H9 (cell line): ENCODE results near the gene LRMDA. TPM values are rescaled to one million over a fixed set of nuclear protein-coding genes. Genes with fewer than 3 reads are reported as not detected.

Experiments
- DNase-seq: peaks from one replicate; pipeline ENCODE4 v3.0.0-alpha.2; 2017
- H2AFZ ChIP-seq: one replicate; pipeline ENCODE4 v1.6.1; 2013; ENCODE audit warnings: mild to moderate bottlenecking, low read length, control low read depth, moderate library complexity
- H2AK5ac ChIP-seq: 2 replicates; pipeline ENCODE4 v1.6.1; 2013; ENCODE audit warnings: low read length, control low read depth, mixed read lengths; ENCODE audit not compliant: insufficient read length
- H2BK120ac ChIP-seq: one replicate; pipeline ENCODE4 v1.6.1; 2013; ENCODE audit warnings: low read depth, mild to moderate bottlenecking, low read length, control low read depth, inconsistent platforms; ENCODE audit not compliant: poor library complexity, severe bottlenecking
- H2BK12ac ChIP-seq: 2 replicates; pipeline ENCODE4 v1.6.1; 2013; ENCODE audit warnings: low read length, control low read depth, mixed read lengths, low read depth; ENCODE audit not compliant: insufficient read length
- H2BK15ac ChIP-seq: 2 replicates; pipeline ENCODE4 v1.6.1; 2013; ENCODE audit warnings: low read depth, low read length, control low read depth
- H2BK20ac ChIP-seq: one replicate; pipeline ENCODE4 v1.6.1; 2013; ENCODE audit warnings: low read depth, mild to moderate bottlenecking, low read length, control low read depth, inconsistent platforms; ENCODE audit not compliant: poor library complexity, severe bottlenecking
- H2BK5ac ChIP-seq: 2 replicates; pipeline ENCODE4 v1.6.1; 2013; ENCODE audit warnings: low read length, control low read depth, mixed read lengths; ENCODE audit not compliant: insufficient read length
- H3K14ac ChIP-seq: 2 replicates; pipeline ENCODE4 v1.6.1; 2013; ENCODE audit warnings: low read length, control low read depth; ENCODE audit not compliant: insufficient read depth
- H3K18ac ChIP-seq: 2 replicates; pipeline ENCODE4 v1.6.1; 2013; ENCODE audit warnings: low read depth, mild to moderate bottlenecking, mixed read lengths, low read length, control low read depth; ENCODE audit not compliant: insufficient read length
- H3K23ac ChIP-seq: 2 replicates; pipeline ENCODE4 v1.6.1; 2013; ENCODE audit warnings: low read length, control low read depth, mixed read lengths, low read depth; ENCODE audit not compliant: insufficient read length
- H3K23me2 ChIP-seq: 2 replicates; pipeline ENCODE4 v1.6.1; 2013; ENCODE audit warnings: low read depth, mild to moderate bottlenecking, mixed read lengths, low read length, control low read depth; ENCODE audit not compliant: insufficient read length, poor library complexity, severe bottlenecking
- H3K27ac ChIP-seq: 2 replicates; pipeline ENCODE4 v1.5.1; 2013; ENCODE audit warnings: low read length, control low read depth, mixed read lengths, low read depth; ENCODE audit not compliant: insufficient read length
- H3K27me3 ChIP-seq: 2 replicates; pipeline ENCODE4 v1.6.1; 2013; ENCODE audit warnings: low read length, control low read depth, inconsistent platforms; ENCODE audit not compliant: insufficient read depth
- H3K4ac ChIP-seq: 2 replicates; pipeline ENCODE4 v1.6.1; 2013; ENCODE audit warnings: low read depth, mild to moderate bottlenecking, control low read depth, inconsistent platforms, low read length, moderate library complexity
- H3K4me1 ChIP-seq: 2 replicates; pipeline ENCODE4 v1.6.1; 2013; ENCODE audit warnings: low read length, control low read depth, inconsistent platforms; ENCODE audit not compliant: insufficient read depth
- H3K4me2 ChIP-seq: 2 replicates; pipeline ENCODE4 v1.6.1; 2013; ENCODE audit warnings: low read length, control low read depth, mixed read lengths; ENCODE audit not compliant: insufficient read length, insufficient read depth
- H3K56ac ChIP-seq: 2 replicates; pipeline ENCODE4 v1.6.1; 2013; ENCODE audit warnings: low read depth, mild to moderate bottlenecking, mixed read lengths, low read length, control low read depth; ENCODE audit not compliant: insufficient read length
- H3K79me1 ChIP-seq: 2 replicates; pipeline ENCODE4 v1.6.1; 2013; ENCODE audit warnings: low read depth, mild to moderate bottlenecking, moderate library complexity, low read length, control low read depth, inconsistent platforms; ENCODE audit not compliant: insufficient read depth, poor library complexity, severe bottlenecking
- H3K79me2 ChIP-seq: 2 replicates; pipeline ENCODE4 v1.6.1; 2013; ENCODE audit warnings: low read length, control low read depth, inconsistent platforms; ENCODE audit not compliant: insufficient read depth
- H3K9ac ChIP-seq: 2 replicates; pipeline ENCODE4 v1.6.1; 2013; ENCODE audit warnings: low read length, control low read depth, mixed read lengths; ENCODE audit not compliant: insufficient read length; ENCODE audit errors: extremely low read depth
- H3K9me3 ChIP-seq: one replicate; pipeline ENCODE4 v1.6.1; 2013; ENCODE audit warnings: low read depth, low read length, inconsistent platforms; ENCODE audit not compliant: control insufficient read depth
- H3T11ph ChIP-seq: one replicate; pipeline ENCODE4 v1.6.1; 2013; ENCODE audit warnings: mild to moderate bottlenecking, low read length, control low read depth, inconsistent platforms
- H4K20me1 ChIP-seq: one replicate; pipeline ENCODE4 v1.6.1; 2013; ENCODE audit not compliant: control insufficient read depth, insufficient read length, insufficient read depth
- H4K5ac ChIP-seq: 2 replicates; pipeline ENCODE4 v1.6.1; 2013; ENCODE audit warnings: low read depth, mild to moderate bottlenecking, mixed read lengths, low read length, control low read depth; ENCODE audit not compliant: insufficient read length
- H4K8ac ChIP-seq: replicated peaks from 2 replicates; pipeline ENCODE4 v1.6.1; 2013; ENCODE audit warnings: low read length, control low read depth, mixed read lengths, low read depth; ENCODE audit not compliant: insufficient read length
- H4K91ac ChIP-seq: 2 replicates; pipeline ENCODE4 v1.6.1; 2013; ENCODE audit warnings: low read depth, mild to moderate bottlenecking, moderate library complexity, mixed read lengths, low read length, control low read depth; ENCODE audit not compliant: insufficient read length
- H3K27ac Mint-ChIP-seq, 3 experiments: 2 replicates in 2 of 3; 3 replicates in 1 of 3; pipeline ENCODE4 v1.8.0; 2020 to 2021; ENCODE audit warnings: mixed read lengths in 3 of 3, mild to moderate bottlenecking in 1 of 3, moderate library complexity in 1 of 3
- H3K27me3 Mint-ChIP-seq: 2 replicates; pipeline ENCODE4 v1.8.0; 2021; ENCODE audit warnings: low read depth, mild to moderate bottlenecking, moderate library complexity, mixed read lengths
- H3K36me3 Mint-ChIP-seq, 3 experiments: 2 replicates in 2 of 3; 3 replicates in 1 of 3; pipeline ENCODE4 v1.8.0; 2020 to 2021; ENCODE audit warnings: low read depth in 3 of 3, mixed read lengths in 3 of 3; ENCODE audit not compliant: insufficient read depth in 1 of 3
- H3K4me1 Mint-ChIP-seq, 2 experiments: 2 replicates each; pipeline ENCODE4 v1.8.0; 2020; ENCODE audit warnings: mixed read lengths in 2 of 2
- H3K4me3 Mint-ChIP-seq, 2 experiments: 2 replicates in 1 of 2; 3 replicates in 1 of 2; pipeline ENCODE4 v1.8.0; 2020 to 2021; ENCODE audit warnings: mild to moderate bottlenecking in 2 of 2, mixed read lengths in 2 of 2, moderate library complexity in 1 of 2
- H3K9me3 Mint-ChIP-seq, 2 experiments: 2 replicates in 1 of 2; 3 replicates in 1 of 2; pipeline ENCODE4 v1.8.0; 2020; ENCODE audit warnings: mild to moderate bottlenecking in 2 of 2, mixed read lengths in 2 of 2, moderate library complexity in 1 of 2
- WGBS: extraction: QIAGEN DNeasy Blood & Tissue Kit; methylation state at CpG from one replicate; pipeline ENCODE4 v1.1.7; 2013; ENCODE audit warnings: missing lambda C conversion rate, low lambda C conversion rate, mixed read lengths; ENCODE audit not compliant: insufficient read length; ENCODE audit errors: extremely low coverage; 5-methylcytosine and 5-hydroxymethylcytosine counted together
- total RNA-seq: library from RNA; stranded (reverse); gene quantifications from 2 replicates; pipeline ENCODE4 v1.2.1, GENCODE V29; 2021
- TF ChIP-seq, protein P1 (sequence below): fragments of 200-600 bp; sonication (generic); conservative IDR thresholded peaks from 3 replicates; pipeline ENCODE4 v1.8.0; 2021; ENCODE audit warnings: antibody characterized with exemption, mild to moderate bottlenecking

Gene LRMDA
- total RNA-seq, 1 experiment from 2014 or later, result 1.8 TPM

DNA sequence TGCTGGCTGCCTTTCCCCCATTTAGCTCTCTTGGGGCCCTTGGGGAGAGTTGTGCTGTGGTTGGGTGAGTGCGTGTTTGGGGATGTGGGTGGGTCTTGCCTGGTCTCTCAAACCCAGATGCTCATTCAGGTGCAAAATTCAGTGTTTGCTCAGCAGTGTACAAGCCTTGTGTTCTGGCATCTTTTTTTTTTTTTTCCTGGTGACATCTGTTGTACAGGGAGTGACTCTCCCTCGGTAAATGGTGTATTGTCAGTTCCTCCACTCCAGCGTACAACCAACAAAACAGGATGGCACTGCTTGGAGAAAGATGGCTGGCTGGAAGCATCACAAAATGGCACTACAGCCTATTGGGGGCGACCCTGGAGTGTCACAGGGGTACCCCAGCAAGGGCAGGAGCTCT, 75.5 kb downstream of the LRMDA start:
- H3K4me3 Mint-ChIP-seq, result no peak overlapping the region
- WGBS, result no CpG with 5 or more reads among the region's 4 CpGs
- no peak overlapping the region for H3K14ac ChIP-seq
- H3K18ac ChIP-seq, result no peak overlapping the region
- no peak overlapping the region for H3K4ac ChIP-seq
- H4K8ac ChIP-seq, result no peak overlapping the region
- H3K23me2 ChIP-seq, result no peaks in the 10 kb centered on the region
- H3K27ac Mint-ChIP-seq, result no peak overlapping the region
- no peak for DNase-seq
- no peaks in the 10 kb centered on the region for H3K36me3 Mint-ChIP-seq
- H4K5ac ChIP-seq, result no peak overlapping the region
- no peaks in the 10 kb centered on the region for H4K20me1 ChIP-seq
- no peaks in the 10 kb centered on the region for H3K4me1 Mint-ChIP-seq
- H2BK5ac ChIP-seq, result no peak overlapping the region
- H2AK5ac ChIP-seq, result no peak overlapping the region
- no peak overlapping the region for H3K23ac ChIP-seq
- H3K56ac ChIP-seq, result no peak overlapping the region
- H3K9me3 ChIP-seq, result no peaks in the 10 kb centered on the region
- H3K27ac ChIP-seq, result no peak overlapping the region
- no peak overlapping the region for H3K9ac ChIP-seq
- H3K4me2 ChIP-seq, result no peak overlapping the region
- peaks cover 0 to 2% of the 10 kb centered on the region in 2 experiments; a peak in 1 of 5 replicates for H3K9me3 Mint-ChIP-seq
- no peak overlapping the region for H4K91ac ChIP-seq
- H3K27me3 Mint-ChIP-seq, result peaks cover 38% of the 10 kb centered on the region
- H2BK20ac ChIP-seq, result no peak overlapping the region
- H3K27me3 ChIP-seq, result no peaks in the 10 kb centered on the region; the same call in 1 of the 2 replicates
- no peak overlapping the region for H2BK12ac ChIP-seq
- no peak overlapping the region for H3T11ph ChIP-seq
- H2BK120ac ChIP-seq, result no peak overlapping the region
- H3K79me1 ChIP-seq, result no peaks in the 10 kb centered on the region
- H2BK15ac ChIP-seq, result no peak overlapping the region
- no peaks in the 10 kb centered on the region for H3K79me2 ChIP-seq
- H2AFZ ChIP-seq, result no peak overlapping the region
- TF ChIP-seq, protein P1, sequence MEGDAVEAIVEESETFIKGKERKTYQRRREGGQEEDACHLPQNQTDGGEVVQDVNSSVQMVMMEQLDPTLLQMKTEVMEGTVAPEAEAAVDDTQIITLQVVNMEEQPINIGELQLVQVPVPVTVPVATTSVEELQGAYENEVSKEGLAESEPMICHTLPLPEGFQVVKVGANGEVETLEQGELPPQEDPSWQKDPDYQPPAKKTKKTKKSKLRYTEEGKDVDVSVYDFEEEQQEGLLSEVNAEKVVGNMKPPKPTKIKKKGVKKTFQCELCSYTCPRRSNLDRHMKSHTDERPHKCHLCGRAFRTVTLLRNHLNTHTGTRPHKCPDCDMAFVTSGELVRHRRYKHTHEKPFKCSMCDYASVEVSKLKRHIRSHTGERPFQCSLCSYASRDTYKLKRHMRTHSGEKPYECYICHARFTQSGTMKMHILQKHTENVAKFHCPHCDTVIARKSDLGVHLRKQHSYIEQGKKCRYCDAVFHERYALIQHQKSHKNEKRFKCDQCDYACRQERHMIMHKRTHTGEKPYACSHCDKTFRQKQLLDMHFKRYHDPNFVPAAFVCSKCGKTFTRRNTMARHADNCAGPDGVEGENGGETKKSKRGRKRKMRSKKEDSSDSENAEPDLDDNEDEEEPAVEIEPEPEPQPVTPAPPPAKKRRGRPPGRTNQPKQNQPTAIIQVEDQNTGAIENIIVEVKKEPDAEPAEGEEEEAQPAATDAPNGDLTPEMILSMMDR, result no peak
- no peaks in the 10 kb centered on the region for H3K4me1 ChIP-seq
